AG09319 (cell line): ENCODE data around the gene C1orf53.
A peak's percentile ranks its signal among the peaks of the same experiment; 100 is the strongest.

Experiments
- DNase-seq: peaks from one replicate; pipeline ENCODE4 v3.0.0-alpha.2; 2010; ENCODE audit warnings: low read depth; ENCODE audit errors: extremely low read depth
- CTCF ChIP-seq: IDR thresholded peaks from 2 replicates; pipeline ENCODE4 v1.5.1; 2011; ENCODE audit warnings: low read depth, mild to moderate bottlenecking, inconsistent platforms, low read length, moderate library complexity

Gene C1orf53

GRCh38 chr1:197913495-197914276 lies 11.3 kb downstream of the C1orf53 start:
- no peak for TF ChIP-seq CTCF
- DNase-seq, result no peak

GRCh38 chr1:197914510-197914909 lies 12.1 kb downstream of the C1orf53 start:
- TF ChIP-seq CTCF, result no peak
- no peak for DNase-seq

GRCh38 chr1:197915260-197915861 lies 12.9 kb downstream of the C1orf53 start:
- TF ChIP-seq CTCF, result no peak
- DNase-seq, result no peak

GRCh38 chr1:197915862-197916499 lies 13.6 kb downstream of the C1orf53 start:
- no peak for DNase-seq
- peak; percentile 58 for TF ChIP-seq CTCF

GRCh38 chr1:197916500-197916983 lies 14.1 kb downstream of the C1orf53 start:
- no peak for TF ChIP-seq CTCF
- no peak for DNase-seq

- no peak for DNase-seq
- TF ChIP-seq CTCF, result no peak
These were observed 15.6 kb downstream of the C1orf53 start for GRCh38 chr1:197917805-197918651.
